Right forelimb (tissue), 1 donor: ENCODE results near the gene CADPS2.
"Not testable (repeated sequence)": the region's sequence is repeated elsewhere in the genome, so short reads cannot be mapped to it uniquely, and the experiment has no call there.

Source experiments
- DNase-seq: peaks from one replicate; pipeline ENCODE4 v3.0.0-alpha.2; 2018

Gene CADPS2

GRCh38 chr7:122304996-122305421 is 581.3 kb downstream of the CADPS2 start:
- DNase-seq = no peak

GRCh38 chr7:122304319-122304975 is 581.8 kb downstream of the CADPS2 start, which contains the start of gene FEZF1:
FEZF1 (minus strand) TSS chr7:122304750; CDS start chr7:122304437, 313 bp downstream.
- DNase-seq = no peak

GRCh38 chr7:122303531-122304318 is 582.5 kb downstream of the CADPS2 start:
- DNase-seq = no peak

GRCh38 chr7:122302761-122303530 is 583.3 kb downstream of the CADPS2 start:
- DNase-seq = no peak

GRCh38 chr7:122301858-122302760 is 584.2 kb downstream of the CADPS2 start:
- DNase-seq = no peak

GRCh38 chr7:122300956-122301833 is 585.1 kb downstream of the CADPS2 start:
- DNase-seq = no peak

GRCh38 chr7:122300211-122300932 is 585.9 kb downstream of the CADPS2 start:
- DNase-seq = no peak

- DNase-seq = no peak
These were observed 586.5 kb downstream of the CADPS2 start for GRCh38 chr7:122299624-122300210.

GRCh38 chr7:122298618-122299017 is 587.6 kb downstream of the CADPS2 start:
- no peak for DNase-seq

GRCh38 chr7:122298131-122298530 is 588.1 kb downstream of the CADPS2 start:
- DNase-seq = no peak

GRCh38 chr7:122291189-122291588 is 595.1 kb downstream of the CADPS2 start:
- DNase-seq = no peak

- DNase-seq = no peak
These were observed 595.8 kb downstream of the CADPS2 start for GRCh38 chr7:122290476-122290875.

- DNase-seq = no peak
These were observed 596.8 kb downstream of the CADPS2 start for GRCh38 chr7:122289426-122289825.

GRCh38 chr7:122284608-122285007 is 601.7 kb downstream of the CADPS2 start:
- not testable (repeated sequence) for DNase-seq

GRCh38 chr7:122273117-122273516 is 613.1 kb downstream of the CADPS2 start:
- no peak for DNase-seq

- DNase-seq = no peak
These were observed 617.0 kb downstream of the CADPS2 start for GRCh38 chr7:122269241-122269640.
